ENCODE results near the gene PSMB5. TPM values are rescaled to one million over a fixed set of nuclear protein-coding genes. Genes with fewer than 3 reads are reported as not detected.

Gene PSMB5
- total and polyA plus RNA-seq, 9 of the 15 experiments (the other 6 are each of a cell fraction or from before 2014, with no cell fraction given): 198 to 1,870 (median 269) TPM

DNA sequence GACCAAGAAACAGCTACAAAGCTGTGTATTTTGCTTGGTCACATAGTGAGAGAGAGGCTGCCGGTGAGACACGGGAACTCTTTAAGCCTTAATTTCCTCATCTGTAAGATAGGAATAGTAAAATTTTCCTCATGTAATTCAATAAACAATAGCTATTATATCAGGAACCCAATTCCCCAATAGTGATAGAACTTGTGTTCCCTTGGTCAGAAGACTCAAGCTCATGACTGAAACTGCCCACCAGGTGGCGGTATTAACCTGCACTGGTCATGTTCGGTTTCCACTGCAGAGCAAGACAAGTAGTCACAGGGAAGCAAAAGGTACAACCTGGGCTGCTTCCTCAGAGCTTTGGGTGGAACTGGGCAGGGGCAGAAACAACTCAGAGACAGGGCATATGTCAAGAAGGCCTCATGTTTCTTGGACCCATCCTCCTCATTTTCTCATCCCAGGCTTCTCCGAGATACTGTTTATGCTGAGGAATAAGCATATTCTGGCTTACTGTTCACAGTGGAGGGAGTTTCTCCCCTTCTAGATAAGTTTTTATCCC is 48.1 kb downstream of the PSMB5 start:
- peak; percentile 79 for ATAC-seq
- H3K9me1 ChIP-seq (ENCODE audit: control insufficient read depth, insufficient read depth, low read length): no peaks in the 10 kb centered on the region
- intact Hi-C loops (cut with micrococcal nuclease): loop anchor here (1.0 to 5.0 kb wide), 3 partner anchors 72 to 121 kb away; no protein-coding TSS in a partner anchor
- TF ChIP-seq, protein P1, sequence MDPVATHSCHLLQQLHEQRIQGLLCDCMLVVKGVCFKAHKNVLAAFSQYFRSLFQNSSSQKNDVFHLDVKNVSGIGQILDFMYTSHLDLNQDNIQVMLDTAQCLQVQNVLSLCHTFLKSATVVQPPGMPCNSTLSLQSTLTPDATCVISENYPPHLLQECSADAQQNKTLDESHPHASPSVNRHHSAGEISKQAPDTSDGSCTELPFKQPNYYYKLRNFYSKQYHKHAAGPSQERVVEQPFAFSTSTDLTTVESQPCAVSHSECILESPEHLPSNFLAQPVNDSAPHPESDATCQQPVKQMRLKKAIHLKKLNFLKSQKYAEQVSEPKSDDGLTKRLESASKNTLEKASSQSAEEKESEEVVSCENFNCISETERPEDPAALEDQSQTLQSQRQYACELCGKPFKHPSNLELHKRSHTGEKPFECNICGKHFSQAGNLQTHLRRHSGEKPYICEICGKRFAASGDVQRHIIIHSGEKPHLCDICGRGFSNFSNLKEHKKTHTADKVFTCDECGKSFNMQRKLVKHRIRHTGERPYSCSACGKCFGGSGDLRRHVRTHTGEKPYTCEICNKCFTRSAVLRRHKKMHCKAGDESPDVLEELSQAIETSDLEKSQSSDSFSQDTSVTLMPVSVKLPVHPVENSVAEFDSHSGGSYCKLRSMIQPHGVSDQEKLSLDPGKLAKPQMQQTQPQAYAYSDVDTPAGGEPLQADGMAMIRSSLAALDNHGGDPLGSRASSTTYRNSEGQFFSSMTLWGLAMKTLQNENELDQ (CRISPR knock-in tag; IDR thresholded peaks at IDR 0.05; ENCODE audit: borderline replicate concordance): no peak
- TF ChIP-seq RAD51 (IDR thresholded peaks at IDR 0.05; ENCODE audit: borderline replicate concordance, low read depth): 0 out of 2 replicates have a peak, but pooled peaks have one; percentile 8
- TF ChIP-seq, protein P2, sequence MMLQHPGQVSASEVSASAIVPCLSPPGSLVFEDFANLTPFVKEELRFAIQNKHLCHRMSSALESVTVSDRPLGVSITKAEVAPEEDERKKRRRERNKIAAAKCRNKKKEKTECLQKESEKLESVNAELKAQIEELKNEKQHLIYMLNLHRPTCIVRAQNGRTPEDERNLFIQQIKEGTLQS (IDR thresholded peaks at IDR 0.05): no peak
- TF ChIP-seq, protein P2 (CRISPR knock-in tag; conservative IDR thresholded peaks at IDR 0.05): peak; percentile 61; the same call in 1 of the 2 replicates
- peak; percentile 45; the same call in 1 of the 2 replicates for TF ChIP-seq XRCC5 (IDR thresholded peaks at IDR 0.05; ENCODE audit: low read depth, low read length)
- TF ChIP-seq, protein P3, sequence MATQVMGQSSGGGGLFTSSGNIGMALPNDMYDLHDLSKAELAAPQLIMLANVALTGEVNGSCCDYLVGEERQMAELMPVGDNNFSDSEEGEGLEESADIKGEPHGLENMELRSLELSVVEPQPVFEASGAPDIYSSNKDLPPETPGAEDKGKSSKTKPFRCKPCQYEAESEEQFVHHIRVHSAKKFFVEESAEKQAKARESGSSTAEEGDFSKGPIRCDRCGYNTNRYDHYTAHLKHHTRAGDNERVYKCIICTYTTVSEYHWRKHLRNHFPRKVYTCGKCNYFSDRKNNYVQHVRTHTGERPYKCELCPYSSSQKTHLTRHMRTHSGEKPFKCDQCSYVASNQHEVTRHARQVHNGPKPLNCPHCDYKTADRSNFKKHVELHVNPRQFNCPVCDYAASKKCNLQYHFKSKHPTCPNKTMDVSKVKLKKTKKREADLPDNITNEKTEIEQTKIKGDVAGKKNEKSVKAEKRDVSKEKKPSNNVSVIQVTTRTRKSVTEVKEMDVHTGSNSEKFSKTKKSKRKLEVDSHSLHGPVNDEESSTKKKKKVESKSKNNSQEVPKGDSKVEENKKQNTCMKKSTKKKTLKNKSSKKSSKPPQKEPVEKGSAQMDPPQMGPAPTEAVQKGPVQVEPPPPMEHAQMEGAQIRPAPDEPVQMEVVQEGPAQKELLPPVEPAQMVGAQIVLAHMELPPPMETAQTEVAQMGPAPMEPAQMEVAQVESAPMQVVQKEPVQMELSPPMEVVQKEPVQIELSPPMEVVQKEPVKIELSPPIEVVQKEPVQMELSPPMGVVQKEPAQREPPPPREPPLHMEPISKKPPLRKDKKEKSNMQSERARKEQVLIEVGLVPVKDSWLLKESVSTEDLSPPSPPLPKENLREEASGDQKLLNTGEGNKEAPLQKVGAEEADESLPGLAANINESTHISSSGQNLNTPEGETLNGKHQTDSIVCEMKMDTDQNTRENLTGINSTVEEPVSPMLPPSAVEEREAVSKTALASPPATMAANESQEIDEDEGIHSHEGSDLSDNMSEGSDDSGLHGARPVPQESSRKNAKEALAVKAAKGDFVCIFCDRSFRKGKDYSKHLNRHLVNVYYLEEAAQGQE (IDR thresholded peaks at IDR 0.05; ENCODE audit: borderline replicate concordance): peak; percentile 91
- TF ChIP-seq, protein P3 (CRISPR knock-in tag; IDR thresholded peaks at IDR 0.05; ENCODE audit: low read depth): no peak
- peak; percentile 44; the same call in 1 of the 2 replicates for TF ChIP-seq JUND (IDR thresholded peaks at IDR 0.05; ENCODE audit: borderline replicate concordance, low read depth, low read length)
- TF ChIP-seq JUND (tag; IDR thresholded peaks at IDR 0.05; ENCODE audit: borderline replicate concordance, low read depth, low read length): no peak; the same call in 2 of the 3 replicates
- TF ChIP-seq RB1 (IDR thresholded peaks at IDR 0.05; ENCODE audit: low read depth): peak; percentile 50; the same call in 1 of the 2 replicates

More for the DNA sequence above, 48.1 kb downstream of the PSMB5 start:
- H3K79me2 ChIP-seq (ENCODE audit: control insufficient read depth, insufficient read depth, low read length): no peaks in the 10 kb centered on the region
- no peaks in the 10 kb centered on the region for H3K27me3 ChIP-seq (ENCODE audit: control insufficient read depth in 2 of 2, insufficient read depth in 2 of 2, low read length in 2 of 2)
- no peak overlapping the region for H3K27ac ChIP-seq (ENCODE audit: extremely low read depth, low read depth, low read length)
- H3K4me3 ChIP-seq: no peak overlapping the region
- ChIA-PET POLR2A (interaction anchor here (0.5 to 2.4 kb wide), 18 partner anchors 9 to 175 kb away, joined by 3 to 17 read pairs (median 4); partner anchors contain the start of genes ACIN1, C14orf119, CDH24 and HAUS4), CTCF (ENCODE audit: low intra/inter-chr PET ratio) (interaction anchor here (0.6 to 5.9 kb wide), 8 partner anchors 11 to 430 kb away, joined by 3 to 141 read pairs (median 6); partner anchors contain the start of gene CDH24)
- H3K9ac ChIP-seq (ENCODE audit: insufficient read depth in 1 of 2, low read depth in 2 of 2, low read length in 2 of 2): no peak overlapping the region
- no peaks in the 10 kb centered on the region for H4K20me1 ChIP-seq (replicated peaks; ENCODE audit: control insufficient read depth, insufficient read depth, low read length)
- peak; percentile 98 for FAIRE-seq
- H3K9me3 ChIP-seq (replicated peaks; ENCODE audit: control insufficient read depth, insufficient read depth, low read depth, low read length): no peaks in the 10 kb centered on the region
- 16% methylated on average over 5 of the region's 5 CpGs for WGBS (ENCODE audit: insufficient coverage, low coverage, missing lambda C conversion rate)
- in situ Hi-C loops (cut with MboI): no loop called here
- H3K36me3 ChIP-seq (ENCODE audit: control insufficient read depth, insufficient read depth, low read length): peaks cover 21% of the 10 kb centered on the region; the same call in 2 of the 3 replicates
- no peak overlapping the region for H2AFZ ChIP-seq (ENCODE audit: low read depth, low read length)
- peaks cover 2 to 11% of the 10 kb centered on the region in 2 experiments; a peak in 3 of 5 replicates for H3K4me1 ChIP-seq (replicated peaks in 1 of 2; ENCODE audit: control insufficient read depth in 2 of 2, insufficient read depth in 2 of 2, low read length in 2 of 2)
- no peak overlapping the region for H3K4me2 ChIP-seq (ENCODE audit: insufficient read depth, low read length)
- no TSS peak for BruUV-seq (replicated peaks)
- peak; percentile 76 to 91 (median 77) for DNase-seq (ENCODE audit: extremely low read depth in 1 of 4, low spot score in 3 of 4)
